Heart left ventricle (tissue), 13 donors: Measurements from ENCODE around the gene RAB6B.

Experiments used
- POLR2A ChIP-seq, 2 donors: fragments of 450-650 bp; IDR thresholded peaks; one replicate each; pipeline ENCODE4 v1.6.1; 2017; ENCODE audit warnings: antibody characterized with exemption in 2 of 2, mild to moderate bottlenecking in 2 of 2, moderate library complexity in 2 of 2
- TF ChIP-seq, protein P1 (sequence below), 12 donors: fragments of 200-600 bp; sonication (generic) in 4 of 12; IDR thresholded peaks; one replicate each; pipeline versions ENCODE4 v1.5.0 to v1.8.0; 2018 to 2022; ENCODE audit warnings: antibody characterized with exemption in 12 of 12, mild to moderate bottlenecking in 5 of 12
- donor health status: ischemic (EF 13 %, LVEDD 7.1; RV severe dilation, severe dysfunction).
- donor health status: DM: no; HTN: yes; CAD: no.
- donor health status: DM: no; HTN: no; CAD: no.
- donor health status: ischemic (EF 25% LVEDD 6.9; RV normal size, moderate dysfunction).
- donor health status: ischemic (EF 25% LVEDD 5.7; RV mildly dilated, moderate dysfunction).
- donor health status: ischemic (EF 35%, LVEDD 5.7; RV mildly dilated, moderate dysfunction).
- donor health status: nonischemic (EF 11% LVEDD 7.7; RV severe dilation, severe dysfunction).
- donor health status: DM: yes; HTN: yes; CAD: no.
- donor health status: PGD.
- donor health status: ischemic (EF 29% LVEDD 5.4; RV normal size, mild dysfunction).
- donor health status: nonischemic (EF 23%, LVEDD 6.1; RV moderate dilation, normal function).

- TF ChIP-seq POLR2A (IDR thresholded peaks at IDR 0.05) = no peak
- TF ChIP-seq, protein P1, sequence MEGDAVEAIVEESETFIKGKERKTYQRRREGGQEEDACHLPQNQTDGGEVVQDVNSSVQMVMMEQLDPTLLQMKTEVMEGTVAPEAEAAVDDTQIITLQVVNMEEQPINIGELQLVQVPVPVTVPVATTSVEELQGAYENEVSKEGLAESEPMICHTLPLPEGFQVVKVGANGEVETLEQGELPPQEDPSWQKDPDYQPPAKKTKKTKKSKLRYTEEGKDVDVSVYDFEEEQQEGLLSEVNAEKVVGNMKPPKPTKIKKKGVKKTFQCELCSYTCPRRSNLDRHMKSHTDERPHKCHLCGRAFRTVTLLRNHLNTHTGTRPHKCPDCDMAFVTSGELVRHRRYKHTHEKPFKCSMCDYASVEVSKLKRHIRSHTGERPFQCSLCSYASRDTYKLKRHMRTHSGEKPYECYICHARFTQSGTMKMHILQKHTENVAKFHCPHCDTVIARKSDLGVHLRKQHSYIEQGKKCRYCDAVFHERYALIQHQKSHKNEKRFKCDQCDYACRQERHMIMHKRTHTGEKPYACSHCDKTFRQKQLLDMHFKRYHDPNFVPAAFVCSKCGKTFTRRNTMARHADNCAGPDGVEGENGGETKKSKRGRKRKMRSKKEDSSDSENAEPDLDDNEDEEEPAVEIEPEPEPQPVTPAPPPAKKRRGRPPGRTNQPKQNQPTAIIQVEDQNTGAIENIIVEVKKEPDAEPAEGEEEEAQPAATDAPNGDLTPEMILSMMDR (IDR thresholded peaks at IDR 0.05) = no peak
Measured at GRCh38 chr3:133829310-133829707, 66.4 kb downstream of the RAB6B start.
